Astrocyte of the cerebellum (primary cell): ENCODE results near the gene ERG28.

Experiments
- DNase-seq: peaks from one replicate; pipeline ENCODE4 v3.0.0-alpha.2; 2011; ENCODE audit warnings: low read depth
- H3K4me3 ChIP-seq: 2 replicates; pipeline ENCODE4 v1.5.1; 2011; ENCODE audit warnings: mild to moderate bottlenecking, low read depth, low read length, moderate library complexity
- in situ Hi-C: cut with HindIII; loops from 2 replicates; pipeline ENCODE4 v1.10.0; 2017; ENCODE audit warnings: low sequenced_read_pairs
- TF ChIP-seq, protein P1 (sequence below): IDR thresholded peaks from 2 replicates; pipeline ENCODE4 v1.5.1; 2012; ENCODE audit warnings: low read length, low read depth, moderate library complexity, mild to moderate bottlenecking; ENCODE audit errors: missing control alignments

The ERG28 gene, protein sequence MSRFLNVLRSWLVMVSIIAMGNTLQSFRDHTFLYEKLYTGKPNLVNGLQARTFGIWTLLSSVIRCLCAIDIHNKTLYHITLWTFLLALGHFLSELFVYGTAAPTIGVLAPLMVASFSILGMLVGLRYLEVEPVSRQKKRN

GRCh38 chr14:75660630-75661498, at the start of gene ERG28, which contains the start of gene TTLL5:
TSS of gene ERG28 (minus strand) at chr14:75660876. CDS start at chr14:75657502, 3,374 bp downstream.
TSS of gene TTLL5 (plus strand) at chr14:75661246. CDS start at chr14:75663150, 1,904 bp downstream.
- H3K4me3 ChIP-seq = peak within 1 kb of the TSS; percentile 85
- TF ChIP-seq, protein P1, sequence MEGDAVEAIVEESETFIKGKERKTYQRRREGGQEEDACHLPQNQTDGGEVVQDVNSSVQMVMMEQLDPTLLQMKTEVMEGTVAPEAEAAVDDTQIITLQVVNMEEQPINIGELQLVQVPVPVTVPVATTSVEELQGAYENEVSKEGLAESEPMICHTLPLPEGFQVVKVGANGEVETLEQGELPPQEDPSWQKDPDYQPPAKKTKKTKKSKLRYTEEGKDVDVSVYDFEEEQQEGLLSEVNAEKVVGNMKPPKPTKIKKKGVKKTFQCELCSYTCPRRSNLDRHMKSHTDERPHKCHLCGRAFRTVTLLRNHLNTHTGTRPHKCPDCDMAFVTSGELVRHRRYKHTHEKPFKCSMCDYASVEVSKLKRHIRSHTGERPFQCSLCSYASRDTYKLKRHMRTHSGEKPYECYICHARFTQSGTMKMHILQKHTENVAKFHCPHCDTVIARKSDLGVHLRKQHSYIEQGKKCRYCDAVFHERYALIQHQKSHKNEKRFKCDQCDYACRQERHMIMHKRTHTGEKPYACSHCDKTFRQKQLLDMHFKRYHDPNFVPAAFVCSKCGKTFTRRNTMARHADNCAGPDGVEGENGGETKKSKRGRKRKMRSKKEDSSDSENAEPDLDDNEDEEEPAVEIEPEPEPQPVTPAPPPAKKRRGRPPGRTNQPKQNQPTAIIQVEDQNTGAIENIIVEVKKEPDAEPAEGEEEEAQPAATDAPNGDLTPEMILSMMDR = no peak
- in situ Hi-C loops = loop anchor here (5.0 kb wide), 1 partner anchor 89 kb away; no protein-coding TSS in a partner anchor

GRCh38 chr14:75709207-75709812, 48.6 kb upstream of the ERG28 start:
- peak; percentile 85 for DNase-seq
- in situ Hi-C loops = loop anchor here (25.0 kb wide), 1 partner anchor 428 kb away; no protein-coding TSS in a partner anchor
- H3K4me3 ChIP-seq = no peak overlapping the region
- TF ChIP-seq, protein P1 = peak; percentile 78

More at GRCh38 chr14:75660630-75661498, at the start of gene ERG28, which contains the start of gene TTLL5:
- DNase-seq = peak; percentile 98

DNA sequence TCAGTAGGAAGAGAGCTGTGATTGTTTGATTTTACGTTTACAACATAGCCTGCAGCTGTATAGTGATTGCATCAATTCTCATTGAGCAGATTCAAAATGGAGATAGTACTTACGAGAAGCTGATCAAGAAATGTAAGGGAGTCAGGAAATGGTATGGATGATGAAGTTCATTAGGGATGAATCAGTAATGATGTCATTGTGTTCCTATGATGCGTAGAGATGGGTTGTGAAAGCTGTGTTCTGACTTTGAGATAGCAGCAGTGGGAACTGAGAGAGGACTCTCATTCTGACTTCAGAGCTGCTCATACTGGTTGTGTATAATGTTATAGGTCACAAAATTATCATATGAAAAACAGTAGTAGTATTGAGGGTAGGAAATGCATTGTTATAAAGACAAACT, 44.3 kb upstream of the ERG28 start:
- TF ChIP-seq, protein P1 = no peak
- no peak for DNase-seq
- H3K4me3 ChIP-seq = no peak overlapping the region
- in situ Hi-C loops = loop anchor here (25.0 kb wide), 1 partner anchor 432 kb away; no protein-coding TSS in a partner anchor

GRCh38 chr14:75703467-75703866, 42.8 kb upstream of the ERG28 start:
- TF ChIP-seq, protein P1 = no peak
- H3K4me3 ChIP-seq = no peak overlapping the region
- DNase-seq = no peak
- in situ Hi-C loops = loop anchor here (25.0 kb wide), 1 partner anchor 434 kb away; no protein-coding TSS in a partner anchor

DNA sequence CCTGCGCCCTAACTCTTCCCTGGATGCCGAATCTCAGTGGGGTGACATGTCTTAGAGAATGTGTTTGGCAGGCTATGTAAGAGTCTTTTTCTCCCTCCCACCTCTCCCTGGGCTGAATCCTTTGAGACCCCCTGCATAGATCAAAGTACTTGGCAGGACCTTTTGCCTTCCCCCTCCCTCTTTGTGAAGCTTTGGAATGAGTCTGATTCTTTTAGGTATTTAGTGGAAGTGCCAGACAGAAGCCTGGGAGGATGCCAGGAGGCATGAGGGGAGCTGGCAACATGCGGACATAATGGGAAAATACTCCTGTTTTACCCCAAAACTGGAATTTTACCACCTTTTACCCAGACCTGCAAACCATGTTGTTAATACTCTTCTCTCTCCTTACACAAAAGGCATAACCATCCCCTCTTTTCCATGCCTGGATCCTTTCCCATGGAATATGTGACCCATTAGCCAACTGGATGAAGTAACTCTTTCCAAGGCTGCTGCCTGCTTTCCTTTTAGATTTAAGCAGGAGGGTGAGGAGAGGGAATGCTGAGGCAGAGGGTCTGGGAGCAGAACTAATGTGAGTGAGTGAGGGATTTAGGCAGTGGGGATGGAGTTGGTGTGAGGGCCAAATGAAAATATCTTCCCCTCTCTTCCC, 42.1 kb upstream of the ERG28 start:
- H3K4me3 ChIP-seq = no peak overlapping the region
- in situ Hi-C loops = loop anchor here (25.0 kb wide), 1 partner anchor 435 kb away; no protein-coding TSS in a partner anchor
- TF ChIP-seq, protein P1 = no peak
- peak; percentile 76 for DNase-seq
